ENCODE measurements around the gene RBMS2. TPM values are rescaled to one million over a fixed set of nuclear protein-coding genes. Genes with fewer than 3 reads are reported as not detected.

The RBMS2 gene
- total and polyA plus RNA-seq, 9 donors: 14.4 to 56.9 (median 36.6) TPM

- intact Hi-C loops (cut with DNase I): no loop called here
- no peak for TF ChIP-seq POLR2A (IDR thresholded peaks at IDR 0.05)
- no peak for TF ChIP-seq CTCF (IDR thresholded peaks at IDR 0.05)
Measured at GRCh38 chr12:56551070-56551469, 29.4 kb downstream of the RBMS2 start.

GRCh38 chr12:56565510-56566101 is 44.0 kb downstream of the RBMS2 start:
- peak; percentile 69 to 83 (median 77) for DNase-seq
- H3K27me3 ChIP-seq: no peaks in the 10 kb centered on the region
- intact Hi-C loops (cut with DNase I): no loop called here
- H3K4me1 ChIP-seq (ENCODE audit: insufficient read depth): peaks cover 1% of the 10 kb centered on the region
- TF ChIP-seq POLR2A (IDR thresholded peaks at IDR 0.05): no peak
- TF ChIP-seq EP300 (IDR thresholded peaks at IDR 0.05): peak; percentile 67
- no peak for TF ChIP-seq CTCF (IDR thresholded peaks at IDR 0.05)
- no peak overlapping the region for H3K4me3 ChIP-seq
- 1 to 2% (median 1%) methylated on average over 6 of the region's 6 CpGs for WGBS, 3 donors
- peak overlapping the region; percentile 49 to 77 for H3K27ac ChIP-seq
- H3K36me3 ChIP-seq: no peaks in the 10 kb centered on the region
- H3K9me3 ChIP-seq: no peaks in the 10 kb centered on the region

More at GRCh38 chr12:56551070-56551469, 29.4 kb downstream of the RBMS2 start:
- Histone ChIP-seq H3K27me3 (no peaks in the 10 kb centered on the region), H3K27ac (no peak overlapping the region), H3K4me1 (ENCODE audit: insufficient read depth) (no peaks in the 10 kb centered on the region), H3K4me3 (no peak overlapping the region), H3K36me3 (no peaks in the 10 kb centered on the region), H3K9me3 (no peaks in the 10 kb centered on the region)
- 95 to 98% (median 98%) methylated on average over 5 of the region's 5 CpGs for WGBS, 3 donors
- no peak for DNase-seq

GRCh38 chr12:56568146-56568545 is 46.5 kb downstream of the RBMS2 start:
- H3K36me3 ChIP-seq: no peaks in the 10 kb centered on the region
- peaks cover 1% of the 10 kb centered on the region for H3K4me1 ChIP-seq (ENCODE audit: insufficient read depth)
- intact Hi-C loops (cut with DNase I): no loop called here
- DNase-seq: no peak
- H3K27me3 ChIP-seq: no peaks in the 10 kb centered on the region
- no peak overlapping the region for H3K27ac ChIP-seq
- TF ChIP-seq CTCF (IDR thresholded peaks at IDR 0.05) (no peak), POLR2A (IDR thresholded peaks at IDR 0.05) (no peak), EP300 (IDR thresholded peaks at IDR 0.05) (no peak)
- H3K9me3 ChIP-seq: no peaks in the 10 kb centered on the region
- WGBS, 3 donors: 59 to 79% (median 76%) methylated on average over 1 of the region's 1 CpG
- no peak overlapping the region for H3K4me3 ChIP-seq

GRCh38 chr12:56571121-56571520 is 49.5 kb downstream of the RBMS2 start:
- WGBS, 3 donors: 19 to 25% (median 22%) methylated on average over 4 of the region's 4 CpGs
- DNase-seq: no peak
- no peaks in the 10 kb centered on the region for H3K9me3 ChIP-seq
- H3K27ac ChIP-seq: no peak overlapping the region
- no peaks in the 10 kb centered on the region for H3K36me3 ChIP-seq
- H3K4me3 ChIP-seq: no peak overlapping the region
- intact Hi-C loops (cut with DNase I): loop anchor here in 3 of 4 donors (5.0 kb wide), 2 partner anchors 54 to 59 kb away; no protein-coding TSS in a partner anchor
- TF ChIP-seq CTCF (IDR thresholded peaks at IDR 0.05) (no peak), EP300 (IDR thresholded peaks at IDR 0.05) (no peak), POLR2A (IDR thresholded peaks at IDR 0.05) (no peak)
- no peaks in the 10 kb centered on the region for H3K4me1 ChIP-seq (ENCODE audit: insufficient read depth)
- H3K27me3 ChIP-seq: no peaks in the 10 kb centered on the region
